ENCODE measurements around the gene TNFAIP8. TPM values are rescaled to one million over a fixed set of nuclear protein-coding genes. Genes with fewer than 3 reads are reported as not detected.

The TNFAIP8 gene
- total RNA-seq: 4.8 TPM

DNA sequence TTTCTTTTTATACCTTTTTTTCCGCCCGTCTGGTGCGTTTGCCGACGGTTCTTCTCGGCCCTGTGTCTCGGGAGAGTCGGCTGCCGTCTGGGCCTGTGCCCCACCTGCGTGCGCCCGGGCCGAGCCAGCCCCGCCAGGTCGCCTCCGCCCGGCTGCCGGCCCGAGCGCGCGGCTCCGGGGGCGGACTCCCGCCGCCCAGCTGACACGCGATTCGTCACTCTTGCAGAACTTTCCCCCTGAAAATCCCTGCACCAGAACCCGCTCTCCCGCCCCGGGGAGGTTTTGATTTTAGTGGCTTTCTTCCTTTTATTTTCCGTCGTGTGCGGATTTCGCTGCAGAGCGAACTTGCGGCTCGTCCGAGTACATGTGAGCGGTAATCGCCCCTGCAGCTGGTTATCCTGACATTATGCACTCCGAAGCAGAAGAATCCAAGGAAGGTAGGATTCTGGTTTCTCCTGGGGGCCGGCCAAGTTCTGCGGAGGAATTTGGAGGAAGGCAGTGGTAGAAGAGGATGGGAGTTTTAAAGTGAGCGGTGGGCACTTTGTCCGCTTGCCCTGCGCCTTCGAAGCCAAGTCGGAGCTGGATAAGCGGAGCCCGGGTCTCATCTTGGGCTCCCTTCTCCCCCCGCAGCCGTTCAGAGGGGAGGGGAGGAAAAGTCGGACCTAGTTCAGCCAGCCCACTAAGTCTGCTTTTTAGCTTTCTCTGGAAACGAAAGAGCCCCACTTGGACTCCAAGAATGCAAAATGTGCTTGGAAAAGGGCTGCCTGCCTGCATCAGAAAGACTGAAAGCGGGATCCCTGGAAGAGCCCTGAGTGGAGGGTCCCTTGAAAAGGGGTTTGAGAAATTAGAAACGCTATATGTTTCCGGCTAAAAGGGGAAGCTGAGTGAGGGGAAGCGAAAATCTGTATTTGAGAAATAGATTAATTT, at the start of gene TNFAIP8:
TSS of gene TNFAIP8 (plus strand) at position 335 of the 927 bp plus-strand sequence. CDS start at position 407, 72 bp downstream.

Small RNA genes lying within 50 kb of the gene (small RNA-seq; reads per million reads assigned to genes)
- not detected for gene RN7SL174P
- gene RNA5SP190: not detected

Other genes starting within 250 kb of the TNFAIP8 start
- gene HSD17B4, start 96.5 kb downstream of the TNFAIP8 start, total RNA-seq: 209 TPM